CD4-positive, alpha-beta T cell treated with Interleukin-15 for 4 hours (primary cell): Measurements from ENCODE around the gene BPGM.
"Not testable (repeated sequence)": the region's sequence is repeated elsewhere in the genome, so short reads cannot be mapped to it uniquely, and the experiment has no call there.

ENCODE experiments used
- DNase-seq: peaks from one replicate; pipeline ENCODE4 v3.0.0-alpha.2; 2020; ENCODE audit warnings: low spot score

BPGM gene

DNA sequence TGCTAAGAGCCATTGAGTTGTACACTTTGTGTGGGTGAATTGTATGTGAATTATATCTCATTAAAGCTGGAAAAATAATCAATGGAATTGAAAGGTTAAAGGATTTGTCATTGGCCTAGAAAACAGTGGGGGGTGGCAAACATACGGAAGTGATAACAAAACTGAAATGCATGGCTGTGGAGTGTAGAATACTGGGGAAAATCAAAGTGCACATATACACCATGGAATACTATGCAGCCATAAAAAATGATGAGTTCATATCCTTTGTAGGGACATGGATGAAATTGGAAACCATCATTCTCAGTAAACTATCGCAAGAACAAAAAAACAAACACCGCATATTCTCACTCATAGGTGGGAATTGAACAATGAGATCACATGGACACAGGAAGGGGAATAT is 18.4 kb downstream of the BPGM start:
- not testable (repeated sequence) for DNase-seq

DNA sequence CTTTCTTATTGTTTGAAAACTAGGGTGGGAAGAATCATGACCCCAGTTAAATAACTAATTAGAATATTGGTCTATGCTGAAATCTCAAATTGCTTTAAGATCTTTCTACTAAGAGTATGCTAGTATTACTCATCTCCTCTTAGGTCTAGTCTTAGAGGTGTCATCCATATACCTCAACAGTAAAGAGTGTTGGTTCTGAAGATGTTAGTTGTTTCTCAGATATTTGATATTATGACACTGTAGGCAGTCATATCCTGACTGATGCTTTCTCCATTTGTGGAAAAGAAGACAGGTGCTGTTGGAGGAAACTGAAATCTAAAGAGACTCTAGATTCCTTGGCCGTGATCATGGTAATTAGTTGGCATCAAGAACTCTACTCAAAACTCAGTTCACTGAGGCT is 21.2 kb downstream of the BPGM start:
- DNase-seq: peak; percentile 15

DNA sequence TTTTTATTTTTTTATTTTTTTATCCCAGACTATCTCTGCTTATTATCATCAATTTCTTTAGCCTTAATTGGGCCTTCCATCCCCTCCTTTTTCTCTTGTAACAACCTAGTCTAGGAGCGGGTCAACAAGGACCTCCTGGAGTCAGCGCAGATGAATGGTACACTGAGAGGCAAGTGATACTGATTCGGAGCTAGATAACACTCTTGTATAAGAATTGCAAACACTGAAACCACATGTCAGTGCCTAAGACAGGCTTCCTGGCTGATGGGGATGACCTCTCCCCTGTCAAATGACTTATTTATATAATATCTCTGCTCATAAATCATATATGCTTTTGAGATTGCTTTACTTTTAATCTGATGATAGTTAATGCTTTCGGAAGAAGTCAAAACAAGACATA is 22.7 kb downstream of the BPGM start:
- DNase-seq: peak; percentile 38

DNA sequence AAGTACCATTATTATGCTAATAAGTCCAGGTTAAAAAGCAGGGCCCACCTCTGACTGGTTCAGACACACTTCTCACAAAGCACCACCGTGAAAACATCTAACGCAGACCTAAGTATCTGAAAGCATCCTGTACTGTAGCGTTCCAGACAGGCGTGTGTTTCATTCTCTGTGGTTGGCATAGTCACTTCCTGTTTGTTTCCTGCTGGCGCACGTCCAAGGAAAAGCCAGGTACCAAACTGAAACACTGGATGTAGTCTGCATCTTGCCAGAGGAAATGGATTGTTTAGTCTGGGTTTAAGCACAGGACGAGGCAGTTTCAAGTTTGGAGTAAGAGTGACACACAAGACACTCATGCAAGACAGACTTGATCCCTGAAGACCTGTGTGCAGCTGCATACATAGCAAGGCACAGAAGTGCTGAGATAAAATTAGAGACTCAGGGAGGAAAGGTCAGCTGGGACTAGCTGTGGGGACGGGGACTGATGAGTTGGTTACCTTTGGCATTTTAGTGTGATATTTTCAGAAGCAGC is 23.3 kb downstream of the BPGM start:
- DNase-seq: peak; percentile 91

DNA sequence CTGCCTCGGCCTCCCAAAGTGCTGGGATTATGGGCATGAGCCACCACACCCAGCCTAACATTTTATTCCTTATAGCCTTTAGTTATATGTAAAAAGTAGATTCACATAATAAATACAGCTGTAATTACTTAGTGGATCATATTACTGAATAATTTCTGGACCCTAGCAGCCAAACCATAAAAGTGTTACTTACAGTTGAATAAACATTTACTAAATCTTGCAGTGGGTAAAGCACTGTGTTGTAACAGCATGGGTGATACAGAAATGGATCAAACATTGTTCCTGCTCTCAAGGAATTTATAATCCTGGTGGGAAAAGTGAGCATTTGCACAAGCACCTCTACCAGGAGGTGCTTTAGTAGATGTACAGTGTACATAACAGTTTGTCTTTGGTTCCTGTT is 25.0 kb downstream of the BPGM start:
- DNase-seq: no peak

DNA sequence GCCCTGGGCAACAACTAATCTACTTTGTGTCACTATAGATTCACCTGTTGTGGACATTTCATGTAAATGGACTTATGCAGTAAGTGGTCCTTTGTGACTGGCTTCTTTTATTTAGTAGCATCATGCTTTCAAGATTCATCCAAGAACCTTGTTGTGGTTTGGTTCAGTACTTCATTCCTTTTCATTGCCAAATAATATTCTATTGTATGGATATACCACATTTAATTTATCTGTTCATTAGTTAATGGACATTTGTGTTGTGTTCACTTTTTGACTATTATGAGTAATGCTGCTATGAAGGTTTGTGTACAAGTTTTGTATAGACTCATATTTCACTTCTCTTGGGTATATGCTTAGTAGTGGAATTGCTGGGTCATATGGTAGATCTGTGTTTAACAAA is 27.8 kb downstream of the BPGM start:
- DNase-seq: no peak

DNA sequence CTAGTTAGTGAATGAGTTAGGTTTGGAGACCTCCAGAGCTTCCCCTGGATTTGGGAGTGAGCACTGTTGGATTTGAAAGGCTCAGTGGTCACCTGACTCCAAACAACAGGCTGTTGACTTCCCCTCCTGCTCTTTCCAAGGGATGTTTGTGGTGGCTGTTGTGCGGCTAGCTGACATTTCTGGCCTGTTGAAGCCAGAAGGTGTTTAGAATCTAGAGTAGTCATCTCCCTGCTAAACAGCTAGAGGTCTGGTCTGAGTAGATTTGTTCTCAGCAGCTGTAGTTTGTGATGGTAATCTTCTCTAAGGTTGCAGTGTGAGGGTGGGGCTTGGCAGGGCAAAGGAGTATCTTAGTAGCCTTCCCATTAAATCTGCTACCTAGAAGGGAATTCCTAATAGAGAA is 30.1 kb downstream of the BPGM start:
- no peak for DNase-seq

DNA sequence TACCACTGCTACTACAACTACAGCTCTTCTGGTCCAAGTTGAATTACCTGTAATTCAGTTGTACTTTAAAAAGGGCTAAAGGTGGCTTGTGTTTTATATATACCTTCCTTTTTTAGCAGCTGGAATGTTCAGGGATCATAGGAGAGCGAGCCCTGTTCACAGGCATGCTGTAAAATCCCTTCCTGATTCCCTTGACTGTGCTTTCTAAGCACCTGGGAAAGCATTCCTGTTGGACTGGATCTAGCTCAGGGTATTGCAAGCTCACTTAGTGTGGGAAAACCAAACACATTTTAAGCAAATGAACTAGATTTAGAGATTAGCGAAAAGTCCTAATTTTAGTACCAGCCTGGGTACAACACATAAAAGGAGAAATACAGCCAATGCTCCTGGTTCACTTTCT is 31.5 kb downstream of the BPGM start:
- DNase-seq: no peak

DNA sequence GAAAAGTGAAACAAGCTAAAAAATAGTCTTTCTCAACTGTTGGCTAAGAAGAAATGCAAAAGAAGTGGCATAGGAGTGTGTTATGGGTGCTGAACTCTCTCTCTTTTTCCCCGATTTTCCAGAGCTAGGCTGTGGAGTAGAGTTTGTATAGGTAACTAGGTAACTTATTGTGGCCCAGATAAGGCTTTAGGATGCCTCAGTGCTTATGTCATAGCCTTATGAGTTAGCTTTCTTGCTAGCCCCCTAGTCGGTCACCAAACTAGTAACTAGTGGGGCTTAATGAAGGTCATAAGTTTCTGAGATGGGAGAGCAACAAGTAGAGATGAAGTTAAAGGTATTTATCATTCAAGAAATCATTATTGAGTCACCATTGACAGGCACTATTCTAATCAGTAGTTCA is 32.4 kb downstream of the BPGM start:
- no peak for DNase-seq

DNA sequence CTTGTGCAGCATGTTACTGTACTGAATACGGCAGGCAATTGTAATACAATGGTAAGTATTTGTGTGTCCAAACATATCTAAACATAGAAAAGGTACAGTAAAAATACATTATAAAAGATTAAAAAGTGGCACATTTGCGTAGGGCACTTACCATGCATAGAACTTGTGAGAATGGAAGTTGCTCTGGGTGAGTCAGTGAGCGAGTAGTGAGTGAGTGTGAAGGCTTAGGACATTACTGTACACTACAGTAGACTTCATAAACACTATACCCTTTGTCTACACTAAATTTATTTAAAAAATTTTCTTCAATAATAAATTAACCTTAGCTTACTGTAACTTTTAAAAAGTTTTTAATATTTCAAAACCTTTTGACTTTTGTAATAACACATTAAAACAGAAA is 37.5 kb downstream of the BPGM start:
- no peak for DNase-seq

DNA sequence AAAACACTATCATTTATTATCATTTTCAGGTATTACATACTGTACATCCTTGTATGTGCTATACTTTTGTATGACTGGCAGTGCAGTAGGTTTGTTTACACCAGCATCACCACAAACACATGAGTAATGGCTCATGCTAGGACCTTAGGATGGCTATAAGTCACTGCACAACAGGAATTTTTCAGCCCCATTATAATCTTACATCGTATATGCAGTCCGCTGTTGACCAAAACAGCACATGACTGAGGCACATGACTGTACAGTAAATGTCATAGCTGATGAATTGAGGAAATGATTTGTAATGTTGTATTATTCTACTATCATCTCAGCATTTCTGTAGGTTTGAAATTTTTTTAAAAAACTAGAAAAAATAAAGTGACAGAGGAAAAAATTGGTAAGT is 38.6 kb downstream of the BPGM start:
- no peak for DNase-seq

DNA sequence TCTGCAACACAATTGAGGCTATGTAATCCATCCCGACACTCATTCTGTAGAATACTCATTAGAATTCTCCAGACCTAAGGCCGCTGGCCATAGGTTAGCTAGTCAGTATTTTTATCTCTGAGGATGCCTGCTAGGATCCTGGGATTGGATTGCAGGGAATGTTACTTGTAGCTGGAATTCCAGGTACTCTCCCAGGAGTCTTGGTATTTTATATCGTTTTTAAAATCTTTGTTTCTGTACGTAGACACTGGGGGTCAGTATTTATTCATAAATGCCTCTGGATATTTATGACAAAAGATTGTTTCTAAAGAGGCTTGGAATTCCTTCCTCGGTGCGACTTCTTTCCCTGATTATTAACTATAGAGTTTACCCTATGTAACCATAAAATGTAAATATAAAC is 40.1 kb downstream of the BPGM start:
- DNase-seq: no peak

DNA sequence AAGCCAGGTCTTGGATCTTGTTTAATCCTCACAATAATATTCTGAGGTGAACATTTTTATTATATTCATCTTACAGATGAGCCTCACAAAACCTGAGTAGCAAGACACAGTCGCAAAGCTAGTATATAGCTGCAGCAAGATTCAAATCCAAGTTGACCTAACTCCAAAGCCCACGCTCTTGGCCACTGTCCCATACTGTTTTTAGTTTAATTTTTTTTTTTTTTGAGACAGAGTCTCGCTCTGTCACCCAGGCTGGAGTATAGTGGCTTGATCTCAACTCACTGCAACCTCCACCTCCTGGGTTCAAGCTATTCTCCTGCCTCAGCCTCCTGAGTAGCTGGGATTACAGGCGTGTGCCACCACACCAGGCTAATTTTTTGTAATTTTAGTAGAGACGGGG is 42.9 kb downstream of the BPGM start:
- not testable (repeated sequence) for DNase-seq

DNA sequence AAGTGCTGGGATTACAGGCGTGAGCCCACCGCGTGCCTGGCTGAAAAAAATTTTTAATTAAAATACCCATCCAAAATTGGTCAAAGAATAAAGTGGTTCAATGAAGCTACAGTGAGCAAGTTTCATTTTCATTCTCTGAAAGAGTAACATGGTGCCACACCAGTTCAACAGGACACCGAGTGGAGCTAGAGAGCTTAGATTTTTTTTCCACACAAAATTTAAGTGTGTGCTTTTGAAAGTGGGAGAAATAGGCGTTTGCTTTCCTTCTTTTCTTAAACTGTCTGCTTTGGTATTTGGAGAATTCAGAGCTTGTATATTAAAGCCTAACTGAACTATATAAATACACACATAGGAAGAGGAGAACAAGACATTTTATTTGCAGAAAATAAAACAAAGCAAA is 43.4 kb downstream of the BPGM start:
- DNase-seq: no peak

DNA sequence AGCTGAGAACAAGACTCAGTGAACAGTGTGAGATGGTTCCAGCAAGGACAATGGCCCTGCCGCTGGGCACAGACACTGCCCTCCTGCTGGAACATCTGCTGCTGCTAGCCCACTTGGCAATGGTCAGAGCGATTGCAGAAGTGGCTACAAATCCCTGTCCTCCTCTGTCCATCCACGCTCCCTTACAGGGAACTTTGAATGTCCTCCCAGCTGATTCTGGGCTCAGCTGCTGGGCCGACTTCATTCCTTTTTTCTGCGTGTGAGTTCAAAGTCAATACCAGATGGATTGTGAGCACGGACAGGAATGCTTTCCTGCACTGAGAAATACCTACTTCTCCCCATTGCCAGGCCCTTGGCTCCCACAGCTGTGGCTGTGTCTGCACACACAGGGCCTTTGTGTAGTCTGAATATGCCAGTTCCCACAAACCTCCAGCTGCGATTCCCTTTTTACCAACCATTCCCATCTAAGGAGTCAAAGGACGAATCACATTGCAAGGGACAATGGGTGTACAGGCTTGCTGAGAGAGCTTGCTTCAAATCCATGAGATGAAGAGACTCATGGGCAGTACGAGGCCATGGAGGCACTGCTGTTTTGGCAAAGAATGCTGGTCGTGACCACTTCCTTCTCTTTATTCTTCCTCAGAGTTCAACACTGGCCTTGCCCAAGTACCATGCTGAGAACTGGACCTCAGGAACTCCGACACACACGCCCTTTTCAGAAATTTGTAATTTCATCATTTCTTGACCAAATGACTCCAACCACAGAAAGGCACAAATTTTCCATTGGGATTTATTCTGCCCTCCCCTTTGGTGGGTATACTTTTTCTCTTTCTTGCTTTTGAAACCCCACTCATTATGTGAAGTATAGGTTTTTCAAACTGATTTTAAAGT is 44.2 kb downstream of the BPGM start:
- DNase-seq: no peak

DNA sequence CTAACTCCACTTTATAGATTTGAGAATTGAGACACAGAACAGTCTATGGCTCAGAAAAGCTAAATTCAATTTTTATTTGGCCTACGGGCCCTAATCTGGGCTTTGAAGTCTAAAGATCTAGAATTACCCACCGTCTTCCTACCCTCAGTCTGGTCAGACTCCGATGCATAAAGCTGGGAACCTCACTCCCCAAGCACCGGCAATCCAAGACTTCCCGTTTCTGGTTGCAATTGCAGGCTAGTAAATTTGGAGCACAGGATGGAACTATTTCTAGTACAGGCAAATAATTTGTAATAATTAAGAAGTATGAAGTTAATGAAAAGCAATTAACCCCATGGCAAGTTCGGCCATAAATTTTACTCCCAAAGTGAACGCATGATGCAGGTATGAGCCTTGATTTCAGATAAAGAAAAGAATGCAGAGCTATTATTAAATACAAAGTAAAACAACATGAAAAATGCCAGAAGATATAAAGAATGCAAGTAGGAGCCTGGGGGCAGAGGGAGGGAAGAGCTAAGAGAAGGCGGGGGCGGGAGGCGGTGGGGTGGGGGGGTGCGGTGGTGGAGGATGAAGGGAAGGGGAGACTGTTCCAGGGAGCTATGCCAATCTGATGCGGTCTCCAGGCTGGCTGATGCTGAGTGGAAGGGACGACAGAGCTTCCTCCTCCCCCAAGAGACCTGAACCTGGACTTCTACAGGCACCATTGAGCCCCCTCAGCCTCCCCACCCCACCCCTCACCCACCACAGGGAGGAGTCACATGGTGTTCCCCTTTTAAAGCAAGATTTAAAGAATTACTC is 45.1 kb downstream of the BPGM start:
- DNase-seq: no peak

DNA sequence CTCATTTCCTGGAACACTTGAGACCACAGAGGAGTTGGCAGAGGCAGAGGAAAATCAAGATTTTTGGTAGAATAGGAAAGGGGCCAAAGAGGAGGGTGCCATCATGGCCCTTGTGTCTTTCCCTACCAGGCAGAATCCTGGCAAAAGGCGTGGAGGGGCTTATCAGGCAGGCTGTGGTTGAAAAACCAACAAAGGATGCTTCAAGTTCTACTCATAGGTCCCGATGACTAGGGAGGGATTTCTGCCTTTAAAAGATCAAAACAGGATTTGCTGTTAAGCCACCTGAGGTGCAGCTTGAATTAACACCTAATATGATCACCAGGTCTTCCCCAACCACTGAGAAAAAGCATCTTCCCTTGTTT is 45.7 kb downstream of the BPGM start:
- no peak for DNase-seq

DNA sequence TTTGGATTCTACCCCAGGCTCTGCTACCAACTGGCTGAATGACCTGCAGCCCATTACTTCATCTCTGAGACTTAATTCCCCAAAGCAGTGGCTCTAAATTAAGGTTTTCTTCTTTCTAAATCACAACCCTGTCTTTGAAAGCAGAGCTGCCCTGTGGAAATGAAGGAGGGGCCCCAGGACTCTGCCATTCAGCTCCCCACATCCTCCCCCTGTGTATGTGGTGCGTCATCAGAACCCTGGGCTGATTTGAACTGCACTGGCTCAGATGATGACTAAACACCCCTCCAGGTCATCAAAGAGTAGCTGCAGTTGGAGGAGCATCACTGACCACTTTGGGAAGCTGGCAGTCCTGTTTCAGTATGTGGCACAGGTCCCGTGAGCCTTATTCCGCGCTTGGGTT is 46.6 kb downstream of the BPGM start:
- no peak for DNase-seq

DNA sequence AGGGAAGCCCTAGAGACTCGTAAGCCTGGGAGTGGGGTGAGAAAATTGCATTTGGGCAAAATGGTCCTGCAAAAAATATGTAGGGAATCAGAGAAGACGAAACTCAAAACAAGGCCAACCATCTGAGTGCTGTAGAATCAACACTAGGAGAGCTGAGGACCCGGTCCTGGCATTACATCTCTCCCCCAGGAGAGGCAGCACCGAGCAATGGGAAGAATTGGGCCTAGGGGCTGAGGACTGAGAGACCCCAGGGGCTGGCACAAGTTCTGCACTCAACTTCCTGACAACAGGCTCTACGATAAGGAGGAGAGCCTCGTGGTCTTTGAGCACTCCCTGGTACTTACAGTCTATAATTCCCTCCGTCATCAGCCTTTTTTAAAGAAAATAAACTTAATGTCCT is 47.6 kb downstream of the BPGM start:
- no peak for DNase-seq

DNA sequence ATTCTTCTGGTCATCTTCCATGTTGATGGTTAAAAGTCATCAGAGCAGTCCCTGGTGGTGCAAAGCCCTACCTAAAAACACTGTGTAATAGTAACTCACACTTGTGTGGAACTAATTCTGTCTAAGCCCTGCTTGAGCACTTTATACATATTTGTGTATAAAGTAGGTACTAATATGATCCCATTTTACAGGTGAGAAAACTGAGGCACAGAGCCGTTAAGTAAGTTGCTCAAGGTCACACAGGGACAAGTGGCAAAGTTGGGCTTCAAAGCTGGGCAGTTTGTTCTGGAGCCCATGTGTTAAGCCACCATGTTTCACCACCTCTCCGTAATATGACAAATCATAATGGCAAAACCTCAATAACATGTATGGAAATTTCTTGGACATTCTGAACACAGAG is 48.1 kb downstream of the BPGM start:
- DNase-seq: no peak

DNA sequence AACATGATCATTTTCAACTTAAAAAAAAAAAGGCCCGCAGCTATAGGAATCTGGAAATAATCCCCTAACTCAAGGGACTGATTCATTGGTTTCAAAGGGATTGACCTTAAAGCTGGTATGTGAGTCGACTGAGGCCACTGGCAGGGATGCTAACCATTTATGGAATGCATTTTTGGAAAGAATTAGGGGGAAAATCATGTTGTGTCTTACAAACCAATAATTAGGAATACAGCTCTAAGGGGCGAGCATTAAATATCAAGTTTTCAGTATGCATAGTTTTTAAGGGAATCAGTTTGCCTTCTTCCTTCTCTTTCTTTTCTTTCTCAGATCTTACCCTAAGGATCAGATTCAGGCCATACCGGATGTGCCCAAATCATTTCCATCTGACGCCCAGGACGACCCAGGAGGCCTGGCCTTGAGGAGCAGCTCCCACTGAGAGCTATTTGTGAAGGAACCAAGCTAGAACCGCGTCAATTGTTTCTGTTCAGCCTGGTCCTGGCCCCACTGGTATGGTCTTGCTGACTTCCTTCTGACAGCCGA is 48.7 kb downstream of the BPGM start:
- DNase-seq: no peak

DNA sequence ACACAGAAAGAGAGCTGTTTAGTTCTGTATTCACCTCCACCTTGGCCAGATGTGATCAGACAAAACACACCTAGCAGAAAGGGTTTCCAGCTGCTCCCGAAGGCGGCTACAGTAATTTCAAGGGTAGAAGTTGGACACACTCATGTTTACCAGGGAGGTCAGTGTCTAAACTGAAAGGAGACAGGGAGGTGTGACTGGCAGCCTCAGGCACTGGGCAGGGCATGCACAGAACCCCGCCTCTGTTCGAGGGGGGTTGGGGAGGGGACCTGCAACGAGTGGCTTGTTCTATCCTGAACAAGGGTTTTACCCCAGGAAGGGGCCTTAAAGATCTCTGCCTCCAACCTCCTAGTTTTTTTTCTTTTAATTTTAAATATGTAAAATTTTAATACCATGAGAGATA is 49.6 kb downstream of the BPGM start:
- DNase-seq: no peak
